K562 (cell line): Measurements from ENCODE around the gene PDE1C. TPM values are rescaled to one million over a fixed set of nuclear protein-coding genes. Genes with fewer than 3 reads are reported as not detected.

Experiments used
- ATAC-seq: fragments of 200-7000 bp; cut with Tn5 transposase; 3 replicates; pipeline ENCODE4 v1.9.1; 2020; ENCODE audit warnings: moderate library complexity
- BruUV-seq: library from RNA; stranded (reverse); fragments of 400-500 nt; replicated peaks from 2 replicates; lab custom pipeline; 2021; lab: Mats Ljungman, UMichigan
- CTCF ChIA-PET: fragments of 300-600 bp; formaldehyde crosslinking; extraction: SDS; loops from one replicate; lab custom pipeline; 2021; ENCODE audit warnings: low intra/inter-chr PET ratio; lab: Yijun Ruan, JAX
- POLR2A ChIA-PET: fragments of 300-600, 350-650 bp; sonication (Branson Sonifier 250); formaldehyde crosslinking; extraction: SDS; loops from one replicate; lab custom pipeline; 2021; ENCODE audit warnings: antibody characterized with exemption, inconsistent platforms; lab: Yijun Ruan, JAX
- DNase-seq, 4 experiments: peaks; one replicate each; pipeline versions ENCODE4 v3.0.0 to v3.0.0-alpha.2; 2011 to 2018; ENCODE audit warnings: low spot score in 3 of 4, mixed read lengths in 3 of 4; ENCODE audit errors: extremely low read depth in 1 of 4
- FAIRE-seq: peaks from 2 replicates; lab custom pipeline; 2011; peaks lifted over from hg19 to GRCh38; lab: Jason Lieb, UNC
- H2AFZ ChIP-seq: 2 replicates; pipeline ENCODE4 v1.6.0; 2011; ENCODE audit warnings: low read depth, low read length, control low read depth, inconsistent platforms
- H3K27ac ChIP-seq: fragments of 200-600 bp; 3 replicates; pipeline ENCODE4 v1.8.0; 2011; ENCODE audit warnings: low read depth, mild to moderate bottlenecking, control low read depth, inconsistent platforms, low read length, moderate library complexity, mixed read lengths; ENCODE audit errors: extremely low read depth
- H3K27me3 ChIP-seq, 2 experiments: fragments of 300-600 bp in 1 of 2; 2 replicates in 1 of 2; 3 replicates in 1 of 2; pipeline versions ENCODE4 v1.6.0 to v1.8.0; 2011; ENCODE audit warnings: inconsistent platforms in 2 of 2, low read length in 2 of 2, mild to moderate bottlenecking in 1 of 2, mixed read lengths in 1 of 2, moderate library complexity in 1 of 2; ENCODE audit not compliant: control insufficient read depth in 2 of 2, insufficient read depth in 2 of 2
- H3K36me3 ChIP-seq: fragments of 300-600 bp; 3 replicates; pipeline ENCODE4 v1.8.0; 2011; ENCODE audit warnings: mild to moderate bottlenecking, low read length, inconsistent platforms; ENCODE audit not compliant: control insufficient read depth, insufficient read depth
- H3K4me1 ChIP-seq, 2 experiments: fragments of 200-600 bp in 1 of 2; replicated peaks in 1 of 2; 2 replicates in 1 of 2; 3 replicates in 1 of 2; pipeline versions ENCODE4 v1.5.1 to v1.8.0; 2011; ENCODE audit warnings: inconsistent platforms in 2 of 2, low read length in 2 of 2, mild to moderate bottlenecking in 1 of 2, mixed read lengths in 1 of 2, moderate library complexity in 1 of 2; ENCODE audit not compliant: control insufficient read depth in 2 of 2, insufficient read depth in 2 of 2
- H3K4me2 ChIP-seq: 2 replicates; pipeline ENCODE4 v1.6.1; 2011; ENCODE audit warnings: low read length, control low read depth, inconsistent platforms, mixed read lengths; ENCODE audit not compliant: insufficient read depth
- H3K4me3 ChIP-seq: fragments of 200-600 bp; sonication (generic), shearing (Covaris generic); 2 replicates; pipeline ENCODE4 v1.5.1; 2016; ENCODE audit warnings: control low read depth, inconsistent platforms
- H3K79me2 ChIP-seq: fragments of 200-600 bp; 3 replicates; pipeline ENCODE4 v1.8.0; 2011; ENCODE audit warnings: low read length, inconsistent platforms; ENCODE audit not compliant: control insufficient read depth, insufficient read depth
- H3K9ac ChIP-seq, 2 experiments: 2 replicates each; pipeline versions ENCODE4 v1.6.0 to v1.6.1; 2011; ENCODE audit warnings: low read depth in 2 of 2, low read length in 2 of 2, control low read depth in 1 of 2, inconsistent platforms in 1 of 2, mild to moderate bottlenecking in 1 of 2, mixed read lengths in 1 of 2; ENCODE audit not compliant: insufficient read depth in 1 of 2
- H3K9me1 ChIP-seq: one replicate; pipeline ENCODE4 v1.6.0; 2011; ENCODE audit warnings: inconsistent platforms, mild to moderate bottlenecking, low read length, moderate library complexity; ENCODE audit not compliant: control insufficient read depth, insufficient read depth
- H3K9me3 ChIP-seq: replicated peaks from 2 replicates; pipeline ENCODE4 v1.5.1; 2011; ENCODE audit warnings: low read depth, low read length, inconsistent platforms; ENCODE audit not compliant: control insufficient read depth, insufficient read depth
- H4K20me1 ChIP-seq: replicated peaks from 2 replicates; pipeline ENCODE4 v1.6.1; 2011; ENCODE audit warnings: low read length, inconsistent platforms, mixed read lengths; ENCODE audit not compliant: control insufficient read depth, insufficient read depth
- ADNP ChIP-seq: fragments of 200-800 bp; sonication (Bioruptor generic); IDR thresholded peaks from 2 replicates; pipeline ENCODE4 v1.6.1; 2016; ENCODE audit warnings: missing genetic modification characterization, missing compliant biosample characterization
- ARID3A ChIP-seq: IDR thresholded peaks from 2 replicates; pipeline ENCODE4 v1.6.1; 2012; ENCODE audit warnings: low read depth, low read length, improper control_type of control experiment, borderline replicate concordance
- ATF2 ChIP-seq: sonication (generic); formaldehyde crosslinking; IDR thresholded peaks from 2 replicates; pipeline ENCODE4 v1.8.1; 2022; ENCODE audit warnings: missing genetic modification reagents
- BRCA1 ChIP-seq, 2 experiments: fragments of 450-650 bp in 1 of 2; sonication (generic) in 1 of 2; formaldehyde crosslinking in 1 of 2; IDR thresholded peaks; 2 replicates each; pipeline versions ENCODE4 v1.5.0 to v1.6.1; 2017 to 2020; ENCODE audit warnings: mild to moderate bottlenecking in 1 of 2, missing genetic modification reagents in 1 of 2
- CBFA2T3 ChIP-seq: fragments of 450-650 bp; IDR thresholded peaks from 2 replicates; pipeline ENCODE4 v1.6.1; 2017
- PHF8 ChIP-seq: fragments of 200-600 bp; sonication (generic); IDR thresholded peaks from 2 replicates; pipeline ENCODE4 v1.6.1; 2012; ENCODE audit warnings: mixed run types, mild to moderate bottlenecking, inconsistent platforms, low read length, moderate library complexity, borderline replicate concordance
- UBTF ChIP-seq, 2 experiments: IDR thresholded peaks; 2 replicates each; pipeline ENCODE4 v1.6.1; 2012; ENCODE audit warnings: improper control_type of control experiment in 2 of 2, low read depth in 2 of 2, low read length in 2 of 2, borderline replicate concordance in 1 of 2
- ZNF444 ChIP-seq: fragments of 250-450 bp; sonication (Bioruptor Pico); IDR thresholded peaks from 2 replicates; pipeline ENCODE4 v1.4.0; 2020; ENCODE audit warnings: mild to moderate bottlenecking, moderate library complexity
- ZNF79 ChIP-seq: fragments of 250-450 bp; sonication (Bioruptor Pico); IDR thresholded peaks from 2 replicates; pipeline ENCODE4 v1.4.0; 2020; ENCODE audit warnings: low read depth, mild to moderate bottlenecking, moderate library complexity
- WGBS: fragments of 100-300 bp; shearing (Covaris generic); methylation state at CpG from one replicate; pipeline ENCODE4 v1.1.6; 2016; ENCODE audit warnings: low coverage, mixed read lengths; ENCODE audit not compliant: insufficient coverage; ENCODE audit errors: missing lambda C conversion rate; 5-methylcytosine and 5-hydroxymethylcytosine counted together
- in situ Hi-C: fragments of 300-500 bp; cut with MboI; formaldehyde crosslinking; loops from 4 replicates; pipeline ENCODE4 v1.15.0; 2018; ENCODE audit warnings: inconsistent platforms, mixed read lengths
- intact Hi-C: fragments of 100-400 bp; cut with micrococcal nuclease; formaldehyde crosslinking; loops from 2 replicates; pipeline ENCODE4 v1.14.2; 2022
- polyA plus RNA-seq, 8 experiments: library from polyadenylated mRNA; depleted of rRNA in 4 of 8; stranded (reverse) in 5 of 8; unstranded in 3 of 8; fragments of >200 nt; fragmentation: Nextera tagmentation in 2 of 8; fragmentation: Illumina TruSeq in 1 of 8; extraction: Ambion mirVana in 2 of 8; extraction: Trizol in 1 of 8; gene quantifications; 2 replicates each; pipeline versions ENCODE4 v1.2.1 to v1.2.3, GENCODE V29; 2011 to 2014; ENCODE audit warnings: inconsistent platforms in 1 of 8, missing spikeins in 1 of 8
- total RNA-seq, 7 experiments: library from RNA; depleted of rRNA in 6 of 7; stranded (reverse); fragments of >200 nt in 6 of 7; fragmentation: Illumina TruSeq in 2 of 7; extraction: Trizol in 2 of 7; gene quantifications; 2 replicates each; pipeline versions ENCODE4 v1.2.1 to v1.2.3, GENCODE V29; 2011 to 2021; ENCODE audit warnings: low replicate concordance in 1 of 7
- TF ChIP-seq, protein P1 (sequence below): fragments of 450-650 bp; formaldehyde crosslinking; IDR thresholded peaks from 2 replicates; pipeline ENCODE4 v1.4.0; 2020; ENCODE audit warnings: mild to moderate bottlenecking, mixed read lengths

The PDE1C gene
- total and polyA plus RNA-seq, 9 of the 15 experiments (the other 6 are each of a cell fraction or from before 2014, with no cell fraction given): under 0.01 to 0.01 TPM; not detected in 7

DNA sequence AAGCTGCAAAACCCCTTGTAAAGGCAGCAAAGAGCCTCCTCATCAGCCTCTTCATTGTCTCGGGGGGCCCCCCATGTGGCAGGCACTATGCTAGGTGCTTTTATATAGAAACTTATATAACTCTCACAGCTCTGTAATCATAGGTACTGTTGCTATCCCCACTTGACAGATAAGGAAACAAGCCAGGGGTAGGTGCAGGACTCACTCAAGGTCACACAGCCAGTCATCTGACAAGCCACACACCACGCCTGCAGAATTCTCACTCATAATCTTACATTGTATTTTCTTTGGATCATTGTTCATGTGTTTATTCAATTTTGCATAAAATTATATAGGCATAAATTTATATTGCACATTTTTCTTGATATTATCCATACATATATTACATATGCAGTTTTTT, 217.7 kb downstream of the PDE1C start:
- BruUV-seq: no TSS peak
- Histone ChIP-seq H2AFZ (no peak overlapping the region), H3K36me3 (no peaks in the 10 kb centered on the region), H3K27ac (no peak overlapping the region), H4K20me1 (no peaks in the 10 kb centered on the region), H3K9me3 (no peaks in the 10 kb centered on the region), H3K4me1 (no peaks in the 10 kb centered on the region), H3K9ac (no peak overlapping the region), H3K9me1 (no peaks in the 10 kb centered on the region), H3K27me3 (no peaks in the 10 kb centered on the region), H3K4me2 (no peak overlapping the region), H3K79me2 (no peaks in the 10 kb centered on the region), H3K4me3 (no peak overlapping the region)
- ChIA-PET POLR2A (no interaction called here), CTCF (no interaction called here)
- DNase-seq (no peak), ATAC-seq (no peak), FAIRE-seq (no peak)
- TF ChIP-seq ATF2 (CRISPR knock-in tag) (no peak), ZNF444 (CRISPR knock-in tag) (no peak), PHF8 (no peak), CBFA2T3 (no peak), BRCA1 (IDR thresholded peaks at IDR 0.05) (no peak), BRCA1 (CRISPR knock-in tag; IDR thresholded peaks at IDR 0.05) (no peak), UBTF (IDR thresholded peaks at IDR 0.05; ENCODE audit: borderline replicate concordance in 1 of 2, low read depth in 2 of 2, low read length in 2 of 2) (no peak), ZNF79 (no peak), ADNP (tag) (no peak), ARID3A (no peak)
- TF ChIP-seq, protein P1, sequence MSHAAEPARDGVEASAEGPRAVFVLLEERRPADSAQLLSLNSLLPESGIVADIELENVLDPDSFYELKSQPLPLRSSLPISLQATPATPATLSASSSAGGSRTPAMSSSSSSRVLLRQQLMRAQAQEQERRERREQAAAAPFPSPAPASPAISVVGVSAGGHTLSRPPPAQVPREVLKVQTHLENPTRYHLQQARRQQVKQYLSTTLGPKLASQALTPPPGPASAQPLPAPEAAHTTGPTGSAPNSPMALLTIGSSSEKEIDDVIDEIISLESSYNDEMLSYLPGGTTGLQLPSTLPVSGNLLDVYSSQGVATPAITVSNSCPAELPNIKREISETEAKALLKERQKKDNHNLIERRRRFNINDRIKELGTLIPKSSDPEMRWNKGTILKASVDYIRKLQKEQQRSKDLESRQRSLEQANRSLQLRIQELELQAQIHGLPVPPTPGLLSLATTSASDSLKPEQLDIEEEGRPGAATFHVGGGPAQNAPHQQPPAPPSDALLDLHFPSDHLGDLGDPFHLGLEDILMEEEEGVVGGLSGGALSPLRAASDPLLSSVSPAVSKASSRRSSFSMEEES (CRISPR knock-in tag): no peak
- in situ Hi-C loops: no loop called here
- intact Hi-C loops: no loop called here
- 0% methylated on average over 2 of the region's 2 CpGs for WGBS
